Suppressor macrophage (primary cell): ENCODE measurements around the gene CFAP99.
"Not testable (repeated sequence)": the region's sequence is repeated elsewhere in the genome, so short reads cannot be mapped to it uniquely, and the experiment has no call there.

Source experiments
- DNase-seq, 4 experiments: peaks; one replicate each; pipeline ENCODE4 v3.0.0-alpha.2; 2020 to 2022

The CFAP99 gene

DNA sequence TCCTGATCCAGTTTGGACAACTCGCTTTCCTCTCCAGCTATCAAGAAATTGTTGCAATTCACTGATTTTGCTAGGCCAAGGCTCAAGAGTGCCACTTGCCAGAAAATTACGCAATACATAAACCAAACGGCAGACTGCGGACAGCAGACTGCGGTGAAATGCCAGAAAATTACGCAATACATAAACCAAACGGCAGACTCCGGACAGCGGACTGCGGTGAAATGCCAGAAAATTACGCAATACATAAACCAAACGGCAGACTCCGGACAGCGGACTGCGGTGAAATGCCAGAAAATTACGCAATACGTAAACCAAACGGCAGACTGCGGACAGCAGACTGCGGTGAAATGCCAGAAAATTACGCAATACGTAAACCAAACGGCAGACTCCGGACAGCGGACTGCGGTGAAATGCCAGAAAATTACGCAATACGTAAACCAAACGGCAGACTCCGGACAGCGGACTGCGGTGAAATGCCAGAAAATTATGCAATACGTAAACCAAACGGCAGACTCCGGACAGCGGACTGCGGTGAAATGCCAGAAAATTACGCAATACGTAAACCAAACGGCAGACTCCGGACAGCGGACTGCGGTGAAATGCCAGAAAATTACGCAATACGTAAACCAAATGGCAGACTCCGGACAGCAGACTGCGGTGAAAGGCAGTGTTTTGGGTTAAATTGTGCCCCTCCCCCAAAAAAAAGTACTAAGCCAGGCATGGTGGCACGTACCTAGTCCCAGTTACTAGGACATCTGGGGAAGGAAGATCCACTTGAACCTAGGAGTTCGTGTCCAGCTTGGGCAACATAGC, 11.4 kb downstream of the CFAP99 start:
- DNase-seq: not testable (repeated sequence)

GRCh38 chr4:2432004-2432403, 13.2 kb downstream of the CFAP99 start:
- no peak for DNase-seq

GRCh38 chr4:2432991-2433530, 14.3 kb downstream of the CFAP99 start:
- DNase-seq: peak in 2 of 4 experiments; percentile 10 to 40

DNA sequence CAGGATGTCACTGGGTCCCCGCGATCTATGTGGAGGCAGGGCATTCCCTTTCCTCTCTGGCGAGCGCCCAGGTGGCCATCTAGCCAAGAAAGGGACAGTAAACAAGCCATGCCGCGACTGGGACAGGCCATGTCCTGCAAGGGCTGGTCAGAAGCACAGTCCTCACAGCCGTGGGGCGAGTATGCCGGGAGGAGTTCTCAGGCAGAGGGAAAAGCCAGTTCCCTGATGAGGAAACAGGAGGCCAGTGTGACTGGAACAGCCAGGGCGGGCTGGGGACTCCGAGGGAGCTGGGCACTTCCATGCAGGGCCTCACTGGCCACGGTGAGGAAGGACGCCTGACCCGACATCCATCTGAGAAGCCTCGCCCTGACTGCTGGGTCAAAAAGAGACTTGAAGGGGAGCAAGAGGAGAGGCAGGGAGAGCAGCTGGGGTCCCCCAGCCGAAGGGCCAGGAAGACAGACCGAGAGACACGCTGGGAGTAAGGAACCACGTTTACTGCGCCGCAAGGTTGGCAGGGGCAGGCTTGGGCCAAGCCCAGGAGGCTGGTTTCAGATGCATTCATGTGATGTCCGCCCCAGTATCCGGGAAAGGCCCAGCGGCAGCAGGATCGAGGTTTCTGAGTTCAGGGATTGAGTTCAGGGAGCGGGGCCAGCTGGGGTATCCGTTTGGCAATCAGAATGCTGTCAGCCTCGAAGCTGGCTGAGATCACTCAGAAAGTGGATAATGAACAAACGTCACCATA, 15.0 kb downstream of the CFAP99 start:
- DNase-seq: no peak

- no peak for DNase-seq
Measured at GRCh38 chr4:2434420-2434819, 15.7 kb downstream of the CFAP99 start.

- peak in 2 of 4 experiments; percentile 19 to 22 for DNase-seq
Measured at GRCh38 chr4:2436301-2436700, 17.5 kb downstream of the CFAP99 start.

- DNase-seq: no peak
Measured at GRCh38 chr4:2436761-2437474, 18.2 kb downstream of the CFAP99 start.

DNA sequence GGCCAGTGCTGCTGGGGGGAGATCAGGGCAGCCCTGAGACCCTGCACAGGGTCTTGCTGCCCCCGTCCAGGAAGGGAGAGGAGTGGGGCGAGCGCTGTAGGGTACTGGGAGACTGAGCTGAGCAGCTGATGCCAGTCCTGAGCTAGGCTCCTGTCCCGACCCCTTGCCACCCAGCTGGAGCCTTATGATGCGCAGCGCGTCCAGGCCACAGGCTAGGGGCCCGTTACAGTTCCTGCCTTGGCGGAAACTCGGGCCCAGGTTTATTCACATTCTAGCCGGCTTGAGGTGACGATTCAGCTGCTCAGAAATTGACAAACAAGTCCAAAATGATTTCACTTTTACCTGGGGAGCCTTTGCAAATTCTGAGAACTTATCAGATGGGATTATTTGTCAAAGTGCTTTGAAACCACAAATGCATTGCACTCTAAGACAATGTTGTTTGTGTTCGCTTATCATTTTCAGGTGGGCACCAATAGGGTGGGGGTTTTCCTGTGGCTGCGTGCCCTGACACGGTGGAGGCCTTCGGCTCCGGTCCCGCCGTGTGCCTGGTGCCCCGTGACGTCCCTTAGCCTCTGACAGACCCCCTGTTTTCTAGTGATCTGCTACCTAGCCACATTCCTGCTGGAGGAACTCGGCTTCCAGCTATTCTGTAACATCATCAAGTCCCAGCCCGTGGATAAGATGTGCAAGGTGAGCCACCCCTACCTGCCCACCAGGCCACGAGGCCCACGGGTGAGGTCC, 18.9 kb downstream of the CFAP99 start:
- DNase-seq: no peak

DNA sequence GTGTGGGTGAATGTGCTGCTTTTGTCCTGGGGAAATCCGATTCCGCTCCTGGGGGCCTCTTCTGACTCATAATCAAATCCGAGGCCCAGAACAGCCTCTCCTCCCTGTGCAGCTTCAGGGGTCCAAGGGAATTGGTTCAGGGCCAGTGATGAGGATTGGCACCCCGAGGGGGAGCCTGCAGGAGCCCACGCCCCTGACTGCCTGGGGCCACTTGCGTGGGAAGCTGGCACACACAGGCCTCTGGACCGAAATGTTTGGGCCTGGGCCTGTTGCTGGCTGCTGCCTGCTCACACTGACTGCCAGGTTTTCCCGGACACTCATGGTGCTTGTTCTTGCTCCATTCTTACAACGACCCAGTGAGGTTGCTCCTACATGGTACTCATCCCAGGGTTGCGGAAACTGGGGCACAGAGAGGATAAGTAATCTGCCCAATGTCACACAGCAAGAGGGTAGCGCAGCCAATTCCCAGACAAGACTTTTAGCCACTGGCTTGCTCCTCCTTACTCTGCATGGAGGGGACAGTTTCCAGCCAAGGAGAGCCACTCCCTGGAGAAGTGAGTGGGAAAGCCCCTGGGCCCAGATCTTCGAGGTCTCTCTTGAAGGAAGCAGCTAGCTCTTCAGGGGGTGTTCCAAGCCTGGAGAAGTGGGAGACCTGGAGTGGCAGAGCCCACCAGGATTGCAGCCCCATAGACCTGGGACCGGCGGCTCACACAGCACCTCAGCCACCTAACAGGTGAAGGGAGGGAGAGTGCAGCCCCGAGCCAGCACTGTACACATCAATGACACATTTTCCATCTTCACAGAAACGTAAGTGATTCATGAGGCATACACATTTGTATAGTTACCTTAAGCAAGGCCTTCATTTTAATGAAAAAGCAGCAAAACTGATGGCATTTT, 20.3 kb downstream of the CFAP99 start:
- DNase-seq: no peak

DNA sequence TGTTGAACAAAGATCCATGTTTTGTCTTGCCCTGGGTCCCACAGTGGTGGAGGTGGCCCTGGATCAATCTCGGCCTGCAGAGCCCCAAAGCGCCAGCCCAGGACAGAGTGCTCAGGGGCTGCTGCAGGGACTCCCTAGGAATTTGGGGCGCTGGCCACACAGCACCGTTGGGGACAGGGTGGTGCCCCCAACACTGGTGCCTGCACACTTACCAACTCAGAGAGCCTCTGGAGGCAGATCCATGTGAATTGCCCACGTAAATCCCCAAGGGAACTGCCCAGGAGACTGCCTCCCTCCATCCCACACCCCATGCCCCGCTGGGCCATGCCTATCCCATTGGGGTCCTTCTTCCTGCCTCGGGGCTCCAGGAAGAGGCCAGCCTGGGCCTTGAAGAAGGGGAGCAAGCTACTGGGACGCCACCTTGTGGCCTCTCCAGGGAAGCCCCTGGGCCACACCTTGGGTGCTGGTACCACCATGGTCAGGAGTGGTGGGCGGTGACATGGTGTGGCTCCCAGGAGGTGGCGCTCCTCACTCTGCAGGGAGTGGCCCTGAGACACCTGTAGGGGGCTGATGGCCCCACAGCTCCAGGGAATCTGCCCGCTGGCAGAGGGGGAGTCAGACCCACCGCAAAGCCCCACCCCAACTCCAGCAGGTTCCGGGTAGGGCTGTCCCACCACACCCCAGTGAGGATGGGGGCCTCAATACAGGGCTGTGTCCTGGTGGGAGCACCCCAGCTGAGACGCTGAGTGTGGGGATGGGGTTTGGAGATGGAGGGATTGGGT, 22.8 kb downstream of the CFAP99 start:
- peak; percentile 72 to 86 (median 79) for DNase-seq

- no peak for DNase-seq
Measured at GRCh38 chr4:2442175-2442993, 23.6 kb downstream of the CFAP99 start.

GRCh38 chr4:2443061-2443730, 24.4 kb downstream of the CFAP99 start:
- no peak for DNase-seq

DNA sequence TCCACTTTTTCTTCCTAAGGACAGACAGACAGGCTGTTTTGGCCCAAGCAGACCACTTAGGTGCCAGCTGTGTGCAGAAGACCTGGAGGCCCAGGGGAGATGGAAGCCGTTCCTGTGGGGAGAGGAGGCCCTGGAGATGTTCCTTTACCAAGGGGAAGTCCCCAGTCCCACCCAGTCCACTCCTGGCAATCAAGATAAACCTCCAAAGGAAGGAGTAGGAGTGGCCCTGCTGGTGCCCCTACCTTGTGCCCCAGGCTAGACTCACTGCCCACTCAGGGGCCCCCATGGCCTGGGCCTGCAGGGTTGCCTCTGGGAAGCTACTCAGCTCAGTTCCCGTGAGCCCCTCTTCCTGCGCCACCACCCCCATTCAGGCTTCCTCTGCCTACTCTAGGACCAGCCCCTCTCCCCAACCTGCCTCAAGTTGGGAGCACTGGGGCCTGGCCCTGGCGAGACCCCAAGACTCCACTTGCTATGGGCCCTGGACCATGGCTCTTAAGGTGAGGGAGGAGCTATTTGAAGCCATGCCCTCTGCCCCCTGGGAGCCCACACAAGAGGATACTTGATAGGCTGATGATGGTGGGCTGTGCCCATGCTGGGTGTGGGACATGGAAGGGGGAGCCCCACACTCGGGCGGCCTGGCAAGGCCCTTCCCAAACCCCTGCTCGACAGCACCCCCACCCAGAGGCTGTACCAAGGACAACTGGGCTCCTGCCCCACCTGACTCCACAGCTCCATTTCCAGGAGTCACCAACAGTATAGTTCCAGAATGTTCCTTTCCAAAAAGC, 25.4 kb downstream of the CFAP99 start:
- DNase-seq: no peak

DNA sequence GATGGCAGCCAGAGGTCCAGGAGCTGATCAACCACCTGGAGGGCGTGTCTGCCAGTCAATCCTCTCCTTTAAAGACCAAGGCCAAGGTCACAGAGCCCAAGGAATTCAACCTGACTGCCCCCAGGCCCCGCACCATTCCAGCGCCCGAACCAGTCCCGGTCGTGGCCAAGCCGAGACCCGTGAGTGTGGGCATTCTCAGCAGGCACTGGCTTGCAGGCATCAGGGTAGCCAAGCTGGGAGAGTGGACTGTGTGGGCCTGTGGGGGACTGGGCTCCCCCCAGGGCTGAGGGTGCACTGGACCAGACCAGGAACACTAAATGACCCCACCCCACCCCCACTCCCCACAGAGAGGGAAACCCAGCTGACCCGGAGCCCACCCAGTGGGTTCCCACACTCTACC, 26.4 kb downstream of the CFAP99 start:
- DNase-seq: no peak

- no peak for DNase-seq
Measured at GRCh38 chr4:2445571-2445970, 26.8 kb downstream of the CFAP99 start.

GRCh38 chr4:2446656-2447564, 28.2 kb downstream of the CFAP99 start:
- no peak for DNase-seq

GRCh38 chr4:2448589-2448988, 29.8 kb downstream of the CFAP99 start:
- no peak for DNase-seq
